Fibroblast of villous mesenchyme (primary cell): ENCODE data around the gene FOXI3. TPM values are rescaled to one million over a fixed set of nuclear protein-coding genes. Genes with fewer than 3 reads are reported as not detected.

ENCODE experiments used
- DNase-seq: peaks from one replicate; pipeline ENCODE4 v3.0.0-alpha.2; 2010; ENCODE audit warnings: low read depth
- H3K4me3 ChIP-seq: 2 replicates; pipeline ENCODE4 v1.5.1; 2011; ENCODE audit warnings: low read depth, mild to moderate bottlenecking, low read length
- total RNA-seq: library from RNA; depleted of rRNA; stranded (reverse); fragments of >200 nt; gene quantifications from 2 replicates; pipeline ENCODE4 v1.2.3, GENCODE V29; 2012
- TF ChIP-seq, protein P1 (sequence below): IDR thresholded peaks from 2 replicates; pipeline ENCODE4 v1.5.1; 2012; ENCODE audit warnings: low read depth, mild to moderate bottlenecking, low read length; ENCODE audit not compliant: insufficient read depth

Gene FOXI3
- total RNA-seq, 1 donor, result not detected

GRCh38 chr2:88481691-88482336 lies 29.3 kb upstream of the FOXI3 start:
- TF ChIP-seq, protein P1, sequence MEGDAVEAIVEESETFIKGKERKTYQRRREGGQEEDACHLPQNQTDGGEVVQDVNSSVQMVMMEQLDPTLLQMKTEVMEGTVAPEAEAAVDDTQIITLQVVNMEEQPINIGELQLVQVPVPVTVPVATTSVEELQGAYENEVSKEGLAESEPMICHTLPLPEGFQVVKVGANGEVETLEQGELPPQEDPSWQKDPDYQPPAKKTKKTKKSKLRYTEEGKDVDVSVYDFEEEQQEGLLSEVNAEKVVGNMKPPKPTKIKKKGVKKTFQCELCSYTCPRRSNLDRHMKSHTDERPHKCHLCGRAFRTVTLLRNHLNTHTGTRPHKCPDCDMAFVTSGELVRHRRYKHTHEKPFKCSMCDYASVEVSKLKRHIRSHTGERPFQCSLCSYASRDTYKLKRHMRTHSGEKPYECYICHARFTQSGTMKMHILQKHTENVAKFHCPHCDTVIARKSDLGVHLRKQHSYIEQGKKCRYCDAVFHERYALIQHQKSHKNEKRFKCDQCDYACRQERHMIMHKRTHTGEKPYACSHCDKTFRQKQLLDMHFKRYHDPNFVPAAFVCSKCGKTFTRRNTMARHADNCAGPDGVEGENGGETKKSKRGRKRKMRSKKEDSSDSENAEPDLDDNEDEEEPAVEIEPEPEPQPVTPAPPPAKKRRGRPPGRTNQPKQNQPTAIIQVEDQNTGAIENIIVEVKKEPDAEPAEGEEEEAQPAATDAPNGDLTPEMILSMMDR, result no peak
- DNase-seq, result peak; percentile 5
- no peak overlapping the region for H3K4me3 ChIP-seq

DNA sequence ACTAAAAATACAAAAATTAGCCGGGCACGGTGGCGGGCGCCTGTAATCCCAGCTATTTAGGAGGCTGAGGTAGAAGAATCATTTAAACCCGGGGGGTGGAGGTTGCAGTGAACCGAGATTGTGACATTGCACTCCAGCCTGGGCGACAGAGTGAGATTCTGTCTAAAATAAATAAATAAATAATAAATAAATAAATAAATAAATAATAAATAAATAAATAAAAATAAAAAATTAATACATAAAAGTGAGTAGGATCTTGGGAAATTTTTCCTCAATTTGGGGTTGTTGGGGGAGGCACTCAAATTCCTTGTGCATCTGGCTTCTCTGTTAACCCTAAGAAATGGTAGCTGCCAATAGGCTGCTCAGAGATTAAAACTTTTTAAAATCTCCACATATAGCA lies 20.3 kb upstream of the FOXI3 start:
- H3K4me3 ChIP-seq, result no peak overlapping the region
- DNase-seq, result no peak
- TF ChIP-seq, protein P1, result no peak

- no peak overlapping the region for H3K4me3 ChIP-seq
- TF ChIP-seq, protein P1, result no peak
- DNase-seq, result no peak
These were observed 18.8 kb upstream of the FOXI3 start for GRCh38 chr2:88471083-88471942.

- no peak for DNase-seq
- TF ChIP-seq, protein P1, result no peak
- no peak overlapping the region for H3K4me3 ChIP-seq
These were observed 17.0 kb upstream of the FOXI3 start for GRCh38 chr2:88469202-88470114.

DNA sequence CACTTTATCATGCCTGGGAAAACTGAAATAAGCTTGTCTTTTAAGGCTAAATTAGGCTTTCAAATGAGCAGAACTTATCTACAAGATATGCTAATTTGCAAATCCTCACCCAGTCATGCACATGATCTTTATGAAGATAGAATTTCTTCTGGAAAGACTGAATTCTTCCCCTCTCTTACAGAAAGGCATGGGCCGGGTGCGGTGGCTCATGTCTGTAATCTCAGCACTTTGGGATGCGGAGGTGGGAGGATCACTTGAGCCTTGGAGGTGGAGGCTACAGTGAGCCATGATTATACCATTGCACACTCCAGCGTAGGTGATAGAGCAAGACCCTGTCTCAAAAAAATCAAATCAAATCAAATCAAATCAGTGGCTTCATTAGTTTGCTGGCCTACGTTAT lies 11.7 kb upstream of the FOXI3 start:
- DNase-seq, result no peak
- no peak overlapping the region for H3K4me3 ChIP-seq
- TF ChIP-seq, protein P1, result no peak

DNA sequence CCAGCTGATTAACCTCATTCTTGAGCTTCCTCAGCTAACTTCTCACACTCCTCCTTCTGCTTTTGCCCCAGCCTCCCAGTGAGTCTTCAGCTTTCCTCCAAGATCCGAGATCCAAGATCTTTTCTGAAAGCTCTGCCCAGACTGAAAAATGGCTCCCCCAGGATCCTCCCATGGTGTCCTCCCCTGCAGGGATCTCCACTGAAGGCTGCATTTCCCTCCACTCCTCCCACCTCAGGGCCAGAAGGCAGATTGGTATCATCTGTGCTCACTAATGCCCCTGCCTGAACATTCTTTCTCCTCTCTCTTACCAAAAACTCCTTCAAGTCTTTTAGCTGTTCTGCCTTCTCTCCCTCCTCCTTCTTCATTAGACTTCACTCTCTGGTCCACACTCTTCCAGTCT lies 6.1 kb upstream of the FOXI3 start:
- no peak overlapping the region for H3K4me3 ChIP-seq
- no peak for DNase-seq
- TF ChIP-seq, protein P1, result no peak
